Stimulated activated naive CD8-positive, alpha-beta T cell treated with anti-CD3 and anti-CD28 coated beads, Interleukin-15, Interleukin-2, amounts not matched to agents 100 U/mL and 50 U/mL, for 24 hours (primary cell): ENCODE measurements around the gene RUSF1.
"Not testable (repeated sequence)": the region's sequence is repeated elsewhere in the genome, so short reads cannot be mapped to it uniquely, and the experiment has no call there.

Experiments
- ATAC-seq: fragments of 150-1000 bp; cut with Tn5 transposase; one replicate; pipeline ENCODE4 v1.10.0; 2021
- DNase-seq: peaks from one replicate; pipeline ENCODE4 v3.0.0; 2021

Gene RUSF1

DNA sequence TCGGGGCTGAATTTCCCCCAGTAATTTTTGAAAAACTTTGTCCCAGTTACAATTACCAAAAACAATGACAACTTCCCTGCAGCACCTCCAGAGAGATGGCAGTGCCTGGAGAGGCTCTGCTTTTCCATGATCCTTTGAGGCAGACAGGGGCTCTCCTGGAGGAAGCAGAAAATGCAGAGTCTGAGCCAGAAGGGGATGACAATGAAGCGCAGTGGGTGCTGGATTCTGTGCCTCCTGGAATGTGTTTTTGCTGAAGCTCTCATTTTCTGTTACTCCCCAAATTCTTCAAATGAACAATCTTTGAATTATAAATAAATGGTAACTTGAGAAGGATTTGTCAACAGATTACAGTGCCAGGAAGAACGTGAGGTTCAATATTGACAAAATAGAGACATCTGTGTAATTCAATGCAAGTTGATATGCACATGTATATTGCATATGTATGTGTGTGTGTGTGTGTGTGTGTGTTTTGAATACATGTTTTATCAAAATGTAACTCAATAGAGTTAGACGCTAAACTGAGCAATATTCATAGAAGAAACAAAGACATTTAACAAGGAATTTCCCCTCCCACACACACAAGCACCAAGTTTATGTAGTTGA lies 9.7 kb upstream of the RUSF1 start:
- no peak for DNase-seq
- no peak for ATAC-seq

DNA sequence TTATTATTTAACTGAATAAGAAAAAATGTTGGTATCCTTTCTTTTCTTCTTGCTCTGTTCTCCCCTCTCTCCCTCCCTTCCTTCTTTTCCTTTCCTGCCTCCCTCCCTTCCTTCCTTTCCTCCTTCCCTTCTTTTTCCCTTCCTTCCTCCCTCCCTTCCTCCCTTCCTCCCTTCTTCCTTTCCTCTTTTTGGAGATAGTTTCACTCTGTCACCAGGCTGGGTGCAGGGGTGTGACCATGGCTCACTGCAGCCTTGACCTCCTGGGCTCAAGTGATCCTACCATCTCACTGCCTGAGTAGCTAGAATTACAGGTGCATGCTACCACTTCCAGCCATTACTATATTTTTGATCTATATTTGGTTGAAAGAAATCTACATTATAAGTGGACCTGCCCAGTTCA lies 5.7 kb upstream of the RUSF1 start:
- DNase-seq = no peak
- ATAC-seq = no peak

DNA sequence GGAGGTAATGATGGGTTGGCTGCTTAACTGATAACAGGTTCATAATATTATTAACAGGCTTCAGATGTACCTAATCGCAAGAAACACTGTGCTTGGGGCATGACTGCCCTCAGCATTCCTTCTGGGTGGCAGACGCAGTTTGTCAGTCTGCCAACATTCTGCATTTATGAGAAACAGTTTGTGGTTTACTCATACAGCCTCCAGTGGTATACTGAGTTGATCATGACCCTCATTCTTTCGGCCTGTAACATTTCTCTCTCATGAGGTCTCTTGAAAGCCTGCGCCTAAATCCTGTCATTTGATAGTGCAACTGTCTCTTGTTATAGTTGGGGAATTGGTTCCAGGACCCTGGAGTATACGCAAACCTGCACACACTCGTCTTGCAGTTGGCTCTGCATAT lies 4.9 kb upstream of the RUSF1 start:
- DNase-seq (no peak), ATAC-seq (no peak)

DNA sequence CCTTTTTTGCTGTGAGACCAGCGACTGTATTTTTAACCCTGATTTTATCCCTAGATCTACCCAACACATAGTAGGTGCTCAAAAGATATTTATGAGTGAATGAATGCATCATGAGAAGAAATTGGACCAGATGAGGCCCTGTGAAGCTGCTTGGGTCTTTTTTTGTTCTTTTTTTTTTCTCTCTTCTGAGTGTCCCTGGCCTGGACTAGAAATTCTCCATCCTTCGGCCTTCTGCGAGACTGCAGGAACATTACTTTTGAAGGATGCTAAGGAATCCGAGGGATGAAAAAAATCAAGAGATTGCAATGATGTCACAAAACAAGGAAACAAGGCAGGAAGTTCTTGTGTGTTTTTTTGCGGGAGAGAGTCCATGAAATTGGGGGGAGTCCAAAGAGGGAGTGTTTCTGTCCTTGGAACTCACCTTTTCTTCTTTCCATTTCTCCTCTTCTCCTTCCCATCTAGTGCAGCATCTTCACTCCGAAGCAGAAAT lies 560 bp upstream of the RUSF1 start:
- no peak for ATAC-seq
- no peak for DNase-seq

DNA sequence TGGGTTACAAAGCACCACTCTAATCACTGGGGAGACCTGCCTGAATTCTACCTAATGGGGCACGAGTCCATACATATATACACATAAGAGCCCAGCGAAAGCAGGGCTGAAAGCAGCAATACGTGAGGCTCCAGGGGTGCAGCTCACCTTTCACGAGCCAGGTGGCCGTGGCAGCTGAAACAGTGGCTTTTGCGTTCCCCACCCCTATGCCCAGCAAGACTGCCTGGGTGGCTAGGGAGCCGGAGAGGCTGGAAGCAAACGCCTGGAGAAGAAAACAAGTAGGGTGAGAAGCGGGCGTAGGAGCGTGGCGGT lies 618 bp downstream of the RUSF1 start:
- peak; percentile 4 for ATAC-seq
- no peak for DNase-seq

DNA sequence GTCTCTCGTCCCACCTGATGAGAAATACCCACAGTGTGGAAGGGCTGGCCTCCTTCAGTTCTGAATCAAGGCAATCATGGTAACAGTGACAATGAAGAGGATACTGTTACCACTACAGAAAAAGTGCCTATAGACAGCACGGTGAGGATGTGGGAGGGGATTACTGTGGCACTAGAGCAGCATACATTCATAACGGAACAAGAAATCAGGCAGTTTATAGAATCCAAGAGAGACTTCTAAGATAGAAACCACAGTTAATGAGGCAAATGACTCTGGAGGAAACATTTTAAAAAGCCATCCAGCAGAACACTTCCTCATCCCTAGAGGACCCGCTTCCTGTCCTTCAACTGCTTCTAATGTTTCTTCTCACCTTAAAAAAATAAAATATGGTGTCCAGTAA lies 2.7 kb downstream of the RUSF1 start:
- ATAC-seq = peak; percentile 49
- no peak for DNase-seq

DNA sequence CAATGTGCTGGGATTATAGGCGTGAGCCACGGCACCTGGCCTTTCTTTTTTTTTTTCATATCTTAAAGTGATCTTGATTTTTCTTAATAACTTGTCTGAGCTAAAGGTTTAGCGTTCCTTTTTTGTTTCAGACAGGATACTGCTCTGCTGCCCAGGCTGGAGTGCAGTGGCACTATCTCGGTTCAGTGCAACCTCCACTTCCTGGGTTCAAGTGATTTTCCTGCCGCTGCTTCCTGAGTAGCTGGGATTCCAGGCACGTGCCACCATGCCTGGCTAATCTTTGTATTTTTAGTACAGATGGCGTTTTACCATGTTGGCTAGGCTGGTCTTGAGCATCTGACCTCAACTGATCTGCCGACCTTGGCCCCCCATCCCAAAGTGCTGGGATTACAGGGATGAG lies 4.0 kb downstream of the RUSF1 start:
- DNase-seq (no peak), ATAC-seq (no peak)

DNA sequence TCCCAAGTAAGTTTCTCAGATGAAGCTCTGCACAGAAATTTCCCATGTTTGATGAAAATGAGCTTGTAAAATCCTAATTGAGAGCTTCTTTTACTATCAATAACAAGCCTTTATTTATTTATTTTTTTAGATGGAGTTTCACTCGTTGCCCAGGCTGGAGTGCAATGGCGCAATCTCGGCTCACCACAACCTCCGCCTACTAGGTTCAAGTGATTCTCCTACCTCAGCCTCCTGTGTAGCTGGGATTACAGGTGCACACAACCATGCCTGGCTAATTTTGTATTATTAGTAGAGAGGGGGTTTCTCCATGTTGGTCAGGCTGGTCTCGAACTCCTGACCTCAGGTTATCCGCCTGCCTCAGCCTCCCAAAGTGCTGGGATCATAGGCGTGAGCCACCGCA lies 4.6 kb downstream of the RUSF1 start:
- not testable (repeated sequence) for ATAC-seq

DNA sequence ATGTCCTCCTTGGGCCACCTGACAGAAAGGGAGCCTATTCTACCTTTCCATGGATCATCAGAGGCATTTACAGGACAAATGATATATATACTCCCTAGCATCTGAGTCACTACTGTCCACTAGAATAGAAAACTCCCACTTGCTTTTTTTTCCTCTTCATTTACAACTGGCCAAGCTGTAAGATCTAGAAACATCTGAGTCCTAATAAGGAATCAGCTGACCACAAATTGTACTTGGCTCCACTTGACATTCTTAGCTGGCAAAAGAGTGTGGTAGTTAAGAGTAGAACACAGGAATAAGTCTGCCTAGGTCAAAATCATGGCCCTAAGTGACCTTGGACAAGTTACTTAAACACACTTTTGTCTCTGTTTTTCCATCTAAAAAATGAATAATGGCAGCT lies 5.2 kb downstream of the RUSF1 start:
- no peak for DNase-seq
- no peak for ATAC-seq

More for the DNA sequence above, 4.6 kb downstream of the RUSF1 start:
- DNase-seq = not testable (repeated sequence)

DNA sequence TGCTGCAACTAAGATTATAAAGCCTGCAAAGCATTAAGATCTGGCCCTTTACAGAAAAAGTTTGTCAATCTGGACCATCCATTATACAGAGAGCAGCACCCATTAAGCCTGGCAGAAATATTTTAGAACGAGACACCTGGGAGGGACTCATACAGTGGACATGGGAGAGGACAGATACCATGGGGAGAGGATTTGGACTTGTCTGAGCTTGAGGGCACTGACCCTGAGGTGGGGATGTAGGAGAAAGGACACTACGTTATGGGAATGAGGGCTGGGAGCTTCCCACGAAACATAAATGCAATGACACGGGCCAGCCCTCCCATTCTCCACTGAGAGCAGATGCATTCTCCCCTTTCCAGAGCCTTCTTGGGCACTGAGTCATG lies 6.2 kb downstream of the RUSF1 start:
- ATAC-seq (no peak), DNase-seq (no peak)

DNA sequence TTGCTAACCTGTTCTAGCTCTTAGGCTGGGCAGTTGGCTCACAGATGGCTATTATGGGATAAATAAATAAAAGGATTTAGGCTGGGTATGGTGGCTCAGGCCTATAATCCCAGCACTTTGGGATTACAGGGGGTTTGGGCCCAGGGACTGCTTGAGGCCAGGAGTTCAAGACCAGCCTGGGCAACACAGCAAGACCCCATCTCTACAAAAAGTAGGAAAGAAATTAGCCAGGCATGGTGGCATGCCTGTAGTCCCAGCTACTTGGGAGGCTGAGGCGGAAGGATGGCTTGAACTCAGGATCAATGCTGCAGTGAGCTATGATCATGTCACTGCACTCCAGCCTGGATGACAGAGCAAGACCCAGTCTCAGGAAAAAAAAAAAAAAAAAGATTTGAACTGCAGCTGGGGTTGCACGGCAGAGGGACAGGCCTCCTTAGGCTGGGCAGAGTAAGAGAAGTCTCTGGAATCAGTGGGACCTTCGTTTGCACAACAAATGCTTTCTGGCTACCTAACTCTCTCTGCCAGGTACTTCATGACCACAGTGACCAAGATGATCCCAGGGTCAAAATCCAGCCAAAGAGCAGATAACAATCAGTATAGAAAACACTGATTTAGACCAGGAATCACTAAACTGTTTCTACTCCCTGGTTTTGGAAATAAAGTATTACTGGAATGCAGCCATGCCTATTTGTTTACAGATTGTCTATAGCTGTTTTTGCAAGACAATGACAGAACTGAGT lies 6.8 kb downstream of the RUSF1 start:
- no peak for DNase-seq
- no peak for ATAC-seq

DNA sequence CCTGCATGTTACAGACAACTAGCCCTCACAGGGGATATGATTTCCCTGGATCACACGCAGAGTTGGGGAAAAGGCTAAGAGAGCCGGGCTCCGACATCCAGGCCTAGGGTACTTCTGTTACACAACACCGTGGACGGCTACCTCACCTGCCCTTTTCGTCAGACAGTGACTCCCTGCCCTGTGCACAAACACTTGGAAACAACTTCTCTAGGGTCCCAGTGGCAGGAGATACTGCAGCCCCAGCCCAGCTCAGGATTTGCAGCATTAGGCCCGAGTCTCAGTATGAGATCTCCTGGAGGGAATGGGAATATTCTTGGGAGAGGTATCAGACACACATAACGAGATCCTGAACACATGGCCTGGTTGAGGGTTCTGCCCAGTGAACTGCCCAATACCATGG lies 8.3 kb downstream of the RUSF1 start:
- ATAC-seq (no peak), DNase-seq (no peak)

DNA sequence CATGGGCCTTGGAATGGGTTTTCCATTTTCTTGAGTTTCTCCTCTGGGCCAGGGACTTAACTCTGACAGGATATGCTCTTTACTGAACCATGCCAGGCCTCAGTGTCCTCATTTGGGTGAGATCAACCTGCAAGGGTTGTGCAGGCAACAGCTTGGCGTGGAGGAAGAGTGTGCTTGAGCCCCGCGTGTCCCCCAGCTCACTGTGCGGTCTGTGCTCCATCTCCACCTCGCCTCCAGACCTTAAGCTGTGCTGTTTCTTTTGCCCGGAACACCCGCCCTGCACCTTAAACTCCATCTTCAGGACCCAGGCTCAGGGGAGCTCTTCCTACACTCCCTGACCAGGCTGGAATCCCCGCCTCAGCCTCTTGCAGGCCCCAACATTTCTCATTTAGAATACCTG lies 9.7 kb downstream of the RUSF1 start:
- DNase-seq (no peak), ATAC-seq (no peak)

DNA sequence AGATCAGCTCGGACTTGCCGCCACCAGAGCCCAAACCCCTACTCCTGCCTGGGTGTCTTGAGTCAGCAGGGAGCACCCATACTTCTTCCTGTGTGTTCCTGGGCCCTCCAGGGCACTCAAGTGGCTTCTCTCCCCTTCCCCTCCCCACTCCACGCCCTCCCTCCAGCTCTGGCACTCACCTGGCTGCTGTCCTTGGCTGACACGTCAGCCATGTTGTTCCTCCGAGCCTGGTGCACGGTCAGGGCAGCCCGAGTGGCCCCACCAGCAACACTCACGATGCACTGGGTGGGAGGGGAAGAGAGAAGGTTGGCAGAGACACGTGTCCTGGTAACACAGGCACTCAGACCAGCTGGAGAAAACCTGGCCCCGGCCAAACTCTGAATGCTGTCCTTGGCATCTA lies 11.5 kb downstream of the RUSF1 start:
- DNase-seq = no peak
- ATAC-seq = no peak

DNA sequence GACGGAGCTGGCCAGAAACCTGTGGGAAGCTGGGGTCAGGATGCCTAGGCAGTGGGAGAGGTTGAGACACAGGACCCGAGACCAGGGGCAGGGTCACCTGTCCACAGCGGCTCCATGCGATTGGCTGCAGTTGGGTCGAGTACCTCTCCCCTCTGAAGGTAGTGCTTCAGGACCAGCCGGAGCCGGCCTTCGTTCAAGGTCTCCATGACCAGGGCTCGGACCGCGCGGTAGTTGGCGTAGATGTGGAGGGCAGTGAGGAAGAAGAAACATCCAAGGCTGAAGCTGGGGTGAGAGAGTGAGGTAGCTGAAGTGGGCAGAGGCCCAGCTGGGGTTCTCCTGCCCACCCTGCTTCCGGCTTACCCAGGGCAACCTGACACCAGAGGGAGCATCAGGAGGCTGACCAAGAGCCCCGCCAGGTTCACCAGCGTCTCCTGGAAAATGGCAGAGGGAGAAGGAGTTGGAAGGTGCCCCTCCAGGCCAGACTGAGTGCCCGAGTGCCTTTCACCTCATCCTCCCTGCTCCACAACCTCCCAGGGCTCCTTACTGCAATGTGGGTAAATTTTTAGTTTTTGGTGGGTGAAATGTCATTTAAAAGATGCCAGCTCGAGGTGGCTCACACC lies 14.6 kb downstream of the RUSF1 start:
- ATAC-seq = no peak
- DNase-seq = no peak

DNA sequence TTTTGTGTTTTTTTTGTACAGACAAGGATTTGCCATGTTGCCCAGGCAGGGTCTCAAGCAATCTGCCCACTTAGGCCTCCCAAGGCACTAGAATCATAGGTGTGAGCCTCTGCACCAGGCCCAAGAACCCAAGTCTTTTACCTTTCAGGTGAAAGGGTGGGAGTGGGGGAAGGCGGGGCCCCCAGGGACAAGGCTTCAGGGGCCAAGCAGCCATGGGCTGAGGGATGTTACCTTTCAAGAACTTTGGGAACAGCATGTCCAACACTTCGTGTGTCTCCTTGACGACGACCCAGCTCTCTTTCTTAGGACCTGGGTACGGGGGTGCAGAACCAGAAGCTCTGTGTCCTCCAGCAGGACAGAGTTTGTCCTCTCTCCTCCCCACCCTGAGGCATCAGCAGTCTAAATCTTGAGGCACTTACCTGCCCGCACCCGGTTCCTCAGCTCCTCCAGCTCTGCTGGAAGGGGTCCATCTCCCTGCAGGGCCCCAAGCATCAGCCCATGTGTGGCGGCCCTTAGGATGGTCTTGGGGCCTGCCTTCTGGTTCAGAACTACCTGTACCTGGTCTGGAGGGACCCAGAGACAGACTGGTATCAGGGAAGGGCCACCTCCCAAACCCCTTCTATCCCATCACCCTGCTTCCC lies 16.3 kb downstream of the RUSF1 start:
- DNase-seq = no peak
- no peak for ATAC-seq

DNA sequence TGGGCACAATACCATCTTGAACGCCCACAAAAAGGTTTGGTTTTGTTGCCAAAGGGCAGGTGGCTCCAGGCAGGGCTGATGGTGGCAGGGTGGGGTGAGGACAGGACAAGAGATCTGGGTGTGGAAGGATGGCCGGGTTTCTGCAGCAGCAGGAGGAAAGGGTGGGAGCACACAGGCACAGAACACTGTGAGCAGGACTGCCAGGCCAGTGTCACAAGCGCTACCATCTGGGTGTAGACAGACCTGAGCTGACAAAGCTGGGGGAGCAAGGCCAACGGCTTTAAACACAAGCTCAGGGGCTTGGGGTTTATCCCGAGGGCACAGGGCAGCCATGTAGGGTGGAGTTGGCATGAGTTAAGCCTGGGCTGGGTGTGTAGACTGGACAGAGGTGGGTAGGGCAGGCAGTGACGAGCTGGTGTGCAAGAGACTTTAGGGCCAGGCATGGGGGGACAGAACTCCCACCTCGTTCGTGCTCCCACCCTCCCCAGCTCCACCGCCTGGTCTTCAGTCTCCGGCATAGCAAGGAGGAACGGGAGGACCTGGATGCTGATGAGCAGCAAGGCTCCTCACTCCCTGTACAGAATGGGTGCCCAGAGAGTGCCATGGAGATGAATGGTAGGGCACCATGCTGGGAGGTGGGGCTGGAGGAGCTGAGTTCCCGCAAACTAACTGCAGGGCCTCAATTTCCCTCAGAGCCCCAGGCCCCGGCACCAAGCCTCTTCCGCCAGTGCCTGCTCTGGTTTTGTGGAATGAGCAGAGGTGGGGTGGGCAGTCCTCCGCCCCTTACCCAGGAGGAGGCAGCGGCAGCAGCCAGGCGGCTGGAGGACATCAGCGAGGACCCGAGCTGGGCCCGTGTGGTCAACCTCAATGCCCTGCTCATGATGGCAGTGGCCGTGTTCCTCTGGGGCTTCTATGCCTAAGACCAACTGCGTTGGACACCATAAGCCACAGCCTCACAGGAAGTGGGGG lies 18.3 kb downstream of the RUSF1 start:
- no peak for ATAC-seq
- DNase-seq = no peak

DNA sequence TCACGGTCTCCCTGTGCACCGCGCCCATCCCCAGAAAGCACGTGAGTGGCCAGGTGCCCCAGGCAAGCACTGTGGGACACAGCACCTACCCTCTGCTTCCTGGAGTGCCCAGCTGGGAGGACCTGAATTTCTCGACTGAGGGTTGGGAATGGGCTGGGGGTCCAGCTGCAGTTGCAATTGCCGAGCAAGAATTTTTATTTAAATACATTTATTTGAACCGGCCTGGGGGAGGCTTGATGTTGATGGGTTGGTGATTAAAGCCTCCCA lies 19.0 kb downstream of the RUSF1 start:
- no peak for ATAC-seq
- DNase-seq = no peak

DNA sequence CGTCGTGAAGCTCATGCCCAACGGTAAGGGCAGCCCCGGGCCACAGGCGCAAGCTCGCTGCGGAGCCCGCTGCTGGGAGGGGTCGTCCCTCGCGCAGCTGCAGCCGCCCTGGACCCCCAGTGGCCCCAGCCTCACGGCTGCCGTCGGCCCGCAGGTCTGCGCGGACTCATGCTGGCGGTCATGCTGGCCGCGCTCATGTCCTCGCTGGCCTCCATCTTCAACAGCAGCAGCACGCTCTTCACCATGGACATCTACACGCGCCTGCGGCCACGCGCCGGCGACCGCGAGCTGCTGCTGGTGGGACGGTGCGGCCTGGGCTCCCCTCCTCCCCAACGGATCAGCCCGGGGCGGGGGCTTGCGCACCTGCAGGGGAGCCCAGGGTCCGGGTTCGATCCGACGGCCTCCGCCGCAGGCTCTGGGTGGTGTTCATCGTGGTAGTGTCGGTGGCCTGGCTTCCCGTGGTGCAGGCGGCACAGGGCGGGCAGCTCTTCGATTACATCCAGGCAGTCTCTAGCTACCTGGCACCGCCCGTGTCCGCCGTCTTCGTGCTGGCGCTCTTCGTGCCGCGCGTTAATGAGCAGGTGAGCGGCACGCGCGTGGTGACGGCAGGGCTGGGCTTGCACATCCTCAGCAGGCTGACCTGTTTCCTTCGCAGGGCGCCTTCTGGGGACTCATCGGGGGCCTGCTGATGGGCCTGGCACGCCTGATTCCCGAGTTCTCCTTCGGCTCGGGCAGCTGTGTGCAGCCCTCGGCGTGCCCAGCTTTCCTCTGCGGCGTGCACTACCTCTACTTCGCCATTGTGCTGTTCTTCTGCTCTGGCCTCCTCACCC lies 19.5 kb downstream of the RUSF1 start:
- ATAC-seq (no peak), DNase-seq (no peak)

DNA sequence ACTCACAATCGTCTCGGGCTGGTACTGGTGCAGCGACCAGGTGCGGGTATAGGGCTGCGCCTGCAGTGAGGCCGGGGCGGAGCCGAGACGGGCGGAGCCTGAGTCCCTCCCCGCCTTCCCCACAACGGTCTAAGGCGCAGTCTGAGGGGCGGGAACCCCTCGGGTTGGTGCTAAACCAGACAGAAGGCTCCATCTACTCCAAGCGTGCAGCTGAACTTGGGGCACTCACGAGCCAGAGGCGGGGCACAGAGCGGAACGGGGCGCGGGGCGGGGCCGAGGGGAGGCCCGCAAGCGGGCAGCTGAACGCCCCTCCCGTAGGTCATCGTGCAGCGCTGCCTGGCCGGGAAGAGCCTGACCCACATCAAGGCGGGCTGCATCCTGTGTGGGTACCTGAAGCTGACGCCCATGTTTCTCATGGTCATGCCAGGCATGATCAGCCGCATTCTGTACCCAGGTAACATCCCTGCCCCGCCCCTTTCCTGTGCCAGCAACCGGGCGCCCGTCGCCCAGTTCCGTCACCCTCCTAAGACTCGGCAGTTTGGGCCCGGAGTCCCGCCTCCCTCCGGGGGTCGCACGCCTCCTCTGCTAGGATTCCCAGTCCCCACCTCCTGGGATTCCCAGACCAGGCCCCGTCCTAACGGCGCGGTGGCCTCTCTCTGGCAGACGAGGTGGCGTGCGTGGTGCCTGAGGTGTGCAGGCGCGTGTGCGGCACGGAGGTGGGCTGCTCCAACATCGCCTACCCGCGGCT lies 20.3 kb downstream of the RUSF1 start:
- ATAC-seq = peak; percentile 87
- DNase-seq = peak; percentile 65
